Hepatocyte (in vitro differentiated cells): Measurements from ENCODE around the gene CRACR2A. TPM values are rescaled to one million over a fixed set of nuclear protein-coding genes. Genes with fewer than 3 reads are reported as not detected.

ENCODE experiments used
- DNase-seq: peaks from one replicate; pipeline ENCODE4 v3.0.0-alpha.2; 2016; ENCODE audit warnings: low spot score
- H2AFZ ChIP-seq: fragments of 200-600 bp; sonication (generic); 2 replicates; pipeline ENCODE4 v1.6.0; 2016; ENCODE audit warnings: antibody characterized with exemption, mild to moderate bottlenecking
- H3K27ac ChIP-seq: fragments of 200-600 bp; sonication (generic); 2 replicates; pipeline ENCODE4 v1.5.1; 2016; ENCODE audit warnings: mild to moderate bottlenecking
- H3K27me3 ChIP-seq: fragments of 200-600 bp; sonication (generic); 2 replicates; pipeline ENCODE4 v1.6.1; 2016
- H3K36me3 ChIP-seq: fragments of 200-600 bp; sonication (generic); replicated peaks from 2 replicates; pipeline ENCODE4 v1.5.1; 2016; ENCODE audit warnings: low read depth; ENCODE audit not compliant: insufficient read depth
- H3K4me1 ChIP-seq: fragments of 200-600 bp; sonication (generic); 2 replicates; pipeline ENCODE4 v1.5.1; 2016; ENCODE audit warnings: mild to moderate bottlenecking, moderate library complexity; ENCODE audit not compliant: insufficient read depth
- H3K4me2 ChIP-seq: fragments of 200-600 bp; sonication (generic); 2 replicates; pipeline ENCODE4 v1.6.0; 2016
- H3K4me3 ChIP-seq: fragments of 200-600 bp; sonication (generic); 2 replicates; pipeline ENCODE4 v1.5.1; 2016; ENCODE audit warnings: mild to moderate bottlenecking
- H3K79me2 ChIP-seq: fragments of 200-600 bp; sonication (generic); 2 replicates; pipeline ENCODE4 v1.6.0; 2017; ENCODE audit warnings: mild to moderate bottlenecking
- H3K9me2 ChIP-seq: fragments of 200-600 bp; sonication (generic); replicated peaks from 2 replicates; pipeline ENCODE4 v1.6.0; 2017; ENCODE audit warnings: mild to moderate bottlenecking; ENCODE audit not compliant: insufficient read depth
- H3K9me3 ChIP-seq: fragments of 200-600 bp; sonication (generic); 2 replicates; pipeline ENCODE4 v1.5.1; 2016; ENCODE audit warnings: low read depth, mild to moderate bottlenecking
- H4K20me1 ChIP-seq: fragments of 200-600 bp; sonication (generic); 2 replicates; pipeline ENCODE4 v1.6.0; 2016; ENCODE audit warnings: mild to moderate bottlenecking; ENCODE audit not compliant: insufficient read depth, poor library complexity, severe bottlenecking
- EZH2 ChIP-seq: fragments of 200-600 bp; sonication (generic); IDR thresholded peaks from 2 replicates; pipeline ENCODE4 v1.6.1; 2016; ENCODE audit warnings: antibody characterized with exemption, mild to moderate bottlenecking, borderline replicate concordance
- EZH2phosphoT487 ChIP-seq: fragments of 200-600 bp; sonication (generic); IDR thresholded peaks from one replicate; pipeline ENCODE4 v1.6.1; 2018; ENCODE audit warnings: antibody characterized with exemption, mild to moderate bottlenecking, low read depth, moderate library complexity; ENCODE audit not compliant: unreplicated experiment, severe bottlenecking
- WGBS: methylation state at CpG from one replicate; pipeline ENCODE4 v1.1.6; 2016; ENCODE audit warnings: low lambda C conversion rate; ENCODE audit errors: missing lambda C conversion rate; 5-methylcytosine and 5-hydroxymethylcytosine counted together
- polyA plus RNA-seq: library from polyadenylated mRNA; unstranded; fragments of >200 nt; fragmentation: Nextera tagmentation; extraction: Ambion mirVana; gene quantifications from 2 replicates; pipeline ENCODE4 v1.2.1, GENCODE V29; 2016
- total RNA-seq: library from RNA; depleted of rRNA; stranded (reverse); fragments of >200 nt; gene quantifications from 2 replicates; pipeline ENCODE4 v1.2.3, GENCODE V29; 2014
- TF ChIP-seq, protein P1 (sequence below): fragments of 200-600 bp; sonication (generic); IDR thresholded peaks from 2 replicates; pipeline ENCODE4 v1.5.1; 2016; ENCODE audit warnings: antibody characterized with exemption, mild to moderate bottlenecking; ENCODE audit not compliant: poor library complexity

Gene CRACR2A
- total and polyA plus RNA-seq, 2 experiments from 2014 or later: 0.30 to 0.80 TPM

DNA sequence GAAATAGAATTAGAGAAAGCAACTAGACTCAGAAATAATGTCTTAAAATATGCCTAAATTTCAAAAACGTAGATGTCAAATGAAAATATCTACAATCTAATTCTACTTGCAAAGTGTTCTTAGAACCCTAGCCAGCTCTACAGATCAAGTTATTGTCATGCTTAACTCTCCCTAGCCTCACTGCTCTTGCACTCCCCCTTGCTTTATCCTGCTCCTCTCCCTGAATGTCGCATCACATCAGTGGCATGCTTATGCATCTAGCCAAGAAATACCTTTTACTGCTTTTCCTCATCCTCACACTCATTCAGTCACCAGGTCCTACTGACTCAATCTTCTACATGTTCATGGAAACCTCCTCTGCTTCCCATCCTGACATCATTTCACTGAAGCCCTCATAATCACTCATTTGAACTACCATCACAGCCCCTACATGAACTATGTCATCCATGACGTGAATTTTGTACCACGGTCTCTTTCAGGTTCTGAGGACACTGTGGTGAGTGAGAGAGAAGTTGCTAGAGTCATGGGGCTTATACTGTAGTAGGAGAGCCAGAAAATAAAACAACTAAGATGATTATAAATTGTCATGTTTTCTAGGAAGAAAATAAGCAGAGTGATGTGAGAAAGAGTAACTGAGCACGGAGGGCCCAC is 22.6 kb upstream of the CRACR2A start:
- H3K79me2 ChIP-seq: no peaks in the 10 kb centered on the region
- no peak overlapping the region for H2AFZ ChIP-seq
- no peaks in the 10 kb centered on the region for H3K9me2 ChIP-seq
- H4K20me1 ChIP-seq: no peaks in the 10 kb centered on the region
- H3K4me2 ChIP-seq: no peak overlapping the region
- H3K4me3 ChIP-seq: no peak overlapping the region
- WGBS: 79% methylated on average over 5 of the region's 5 CpGs
- peaks cover 21% of the 10 kb centered on the region for H3K27me3 ChIP-seq
- TF ChIP-seq EZH2 (no peak), EZH2phosphoT487 (no peak)
- TF ChIP-seq, protein P1, sequence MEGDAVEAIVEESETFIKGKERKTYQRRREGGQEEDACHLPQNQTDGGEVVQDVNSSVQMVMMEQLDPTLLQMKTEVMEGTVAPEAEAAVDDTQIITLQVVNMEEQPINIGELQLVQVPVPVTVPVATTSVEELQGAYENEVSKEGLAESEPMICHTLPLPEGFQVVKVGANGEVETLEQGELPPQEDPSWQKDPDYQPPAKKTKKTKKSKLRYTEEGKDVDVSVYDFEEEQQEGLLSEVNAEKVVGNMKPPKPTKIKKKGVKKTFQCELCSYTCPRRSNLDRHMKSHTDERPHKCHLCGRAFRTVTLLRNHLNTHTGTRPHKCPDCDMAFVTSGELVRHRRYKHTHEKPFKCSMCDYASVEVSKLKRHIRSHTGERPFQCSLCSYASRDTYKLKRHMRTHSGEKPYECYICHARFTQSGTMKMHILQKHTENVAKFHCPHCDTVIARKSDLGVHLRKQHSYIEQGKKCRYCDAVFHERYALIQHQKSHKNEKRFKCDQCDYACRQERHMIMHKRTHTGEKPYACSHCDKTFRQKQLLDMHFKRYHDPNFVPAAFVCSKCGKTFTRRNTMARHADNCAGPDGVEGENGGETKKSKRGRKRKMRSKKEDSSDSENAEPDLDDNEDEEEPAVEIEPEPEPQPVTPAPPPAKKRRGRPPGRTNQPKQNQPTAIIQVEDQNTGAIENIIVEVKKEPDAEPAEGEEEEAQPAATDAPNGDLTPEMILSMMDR: no peak
- H3K27ac ChIP-seq: no peak overlapping the region
- no peaks in the 10 kb centered on the region for H3K36me3 ChIP-seq
- no peaks in the 10 kb centered on the region for H3K4me1 ChIP-seq
- no peaks in the 10 kb centered on the region for H3K9me3 ChIP-seq
- no peak for DNase-seq

DNA sequence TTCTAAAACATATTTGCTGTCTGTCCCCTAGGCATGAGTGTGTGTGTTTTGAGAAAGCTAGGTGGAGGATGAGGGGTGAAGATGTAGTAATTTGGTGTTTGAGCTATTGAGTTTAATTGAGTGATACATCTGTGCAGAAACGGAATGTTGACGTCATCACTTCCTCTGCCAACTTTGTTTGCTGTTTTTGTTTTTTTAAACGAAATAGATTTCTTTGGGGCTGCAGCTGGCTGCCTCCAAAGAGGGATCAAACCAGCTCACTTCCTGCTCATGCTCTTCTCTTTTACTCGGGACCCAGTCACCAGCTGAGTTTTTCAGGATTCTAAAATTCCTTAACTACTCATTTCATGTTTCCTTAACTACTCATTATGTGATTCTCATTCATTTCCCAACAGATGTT is 19.5 kb upstream of the CRACR2A start:
- no peaks in the 10 kb centered on the region for H3K4me1 ChIP-seq
- H3K27ac ChIP-seq: no peak overlapping the region
- 77% methylated on average over 4 of the region's 4 CpGs for WGBS
- no peak overlapping the region for H2AFZ ChIP-seq
- H3K9me2 ChIP-seq: no peaks in the 10 kb centered on the region
- H4K20me1 ChIP-seq: no peaks in the 10 kb centered on the region
- H3K27me3 ChIP-seq: peaks cover 21% of the 10 kb centered on the region
- no peak overlapping the region for H3K4me3 ChIP-seq
- no peak overlapping the region for H3K4me2 ChIP-seq
- H3K36me3 ChIP-seq: no peaks in the 10 kb centered on the region
- no peaks in the 10 kb centered on the region for H3K79me2 ChIP-seq
- DNase-seq: no peak
- TF ChIP-seq, protein P1: no peak
- TF ChIP-seq EZH2 (no peak), EZH2phosphoT487 (no peak)
- H3K9me3 ChIP-seq: no peaks in the 10 kb centered on the region

DNA sequence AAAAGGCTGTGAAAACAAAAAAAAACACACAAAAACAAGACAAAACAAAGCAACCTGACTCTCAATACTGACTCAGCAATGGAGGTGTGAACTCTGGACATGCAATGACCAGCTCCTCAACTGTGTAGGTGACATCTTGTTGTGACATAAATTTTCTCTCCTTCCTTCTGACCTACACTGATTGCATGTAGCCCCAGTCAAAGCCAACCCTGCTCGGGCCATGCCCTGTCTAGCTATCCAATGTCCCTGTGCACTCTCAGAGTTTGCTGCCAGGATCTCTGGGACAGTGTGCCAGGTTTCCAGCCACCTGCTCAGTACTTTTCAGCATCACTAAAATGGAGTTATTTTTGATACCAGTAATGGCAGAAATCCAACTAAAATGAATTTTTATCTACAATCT is 18.9 kb upstream of the CRACR2A start:
- H3K9me2 ChIP-seq: no peaks in the 10 kb centered on the region
- no peak overlapping the region for H2AFZ ChIP-seq
- no peaks in the 10 kb centered on the region for H4K20me1 ChIP-seq
- no peaks in the 10 kb centered on the region for H3K36me3 ChIP-seq
- DNase-seq: no peak
- 92% methylated on average over 1 of the region's 1 CpG for WGBS
- no peak for TF ChIP-seq EZH2phosphoT487
- TF ChIP-seq, protein P1: no peak
- TF ChIP-seq EZH2: no peak
- no peak overlapping the region for H3K27ac ChIP-seq
- H3K4me3 ChIP-seq: no peak overlapping the region
- H3K9me3 ChIP-seq: no peaks in the 10 kb centered on the region
- no peaks in the 10 kb centered on the region for H3K4me1 ChIP-seq
- H3K4me2 ChIP-seq: no peak overlapping the region
- H3K79me2 ChIP-seq: no peaks in the 10 kb centered on the region
- peaks cover 21% of the 10 kb centered on the region for H3K27me3 ChIP-seq
